ENCODE measurements around the gene ZNF532.

Gene ZNF532

GRCh38 chr18:58997811-58998337 is 133.2 kb downstream of the ZNF532 start:
- H3K79me2 ChIP-seq (ENCODE audit: insufficient read depth, low read length): no peaks in the 10 kb centered on the region
- no peaks in the 10 kb centered on the region for H3K4me1 ChIP-seq (ENCODE audit: insufficient read depth, low read length, poor library complexity, severe bottlenecking)
- no peaks in the 10 kb centered on the region for H3K36me3 ChIP-seq (ENCODE audit: insufficient read depth, low read length)
- no peak overlapping the region for H3K9ac ChIP-seq (ENCODE audit: low read depth, low read length, poor library complexity, severe bottlenecking)
- H3K27me3 ChIP-seq (ENCODE audit: insufficient read depth, low read length, poor library complexity, severe bottlenecking): no peaks in the 10 kb centered on the region
- no peaks in the 10 kb centered on the region for H4K20me1 ChIP-seq (ENCODE audit: insufficient read depth, low read length, poor library complexity, severe bottlenecking)
- TF ChIP-seq EZH2phosphoT487 (IDR thresholded peaks at IDR 0.05; ENCODE audit: borderline replicate concordance) (no peak), CTCF (conservative IDR thresholded peaks at IDR 0.05; ENCODE audit: low read length) (no peak)
- H3K9me3 ChIP-seq (ENCODE audit: insufficient read depth, low read depth, low read length): no peaks in the 10 kb centered on the region
- H3K4me3 ChIP-seq (ENCODE audit: low read length, poor library complexity, severe bottlenecking): no peak overlapping the region
- no peak overlapping the region for H3K4me2 ChIP-seq (ENCODE audit: low read depth, low read length, poor library complexity, severe bottlenecking)
- H3K9me2 ChIP-seq (replicated peaks; ENCODE audit: low read depth, low read length): no peaks in the 10 kb centered on the region
- no peak overlapping the region for H2AFZ ChIP-seq (ENCODE audit: low read length)
- H3F3A ChIP-seq (ENCODE audit: low read depth): no peaks in the 10 kb centered on the region

GRCh38 chr18:58998401-58999203 is 133.9 kb downstream of the ZNF532 start:
- H3K4me1 ChIP-seq (ENCODE audit: insufficient read depth, low read length, poor library complexity, severe bottlenecking): no peaks in the 10 kb centered on the region
- H3K9me3 ChIP-seq (ENCODE audit: insufficient read depth, low read depth, low read length): no peaks in the 10 kb centered on the region
- no peaks in the 10 kb centered on the region for H3K9me2 ChIP-seq (replicated peaks; ENCODE audit: low read depth, low read length)
- H3K27me3 ChIP-seq (ENCODE audit: insufficient read depth, low read length, poor library complexity, severe bottlenecking): no peaks in the 10 kb centered on the region
- no peak overlapping the region for H3K4me3 ChIP-seq (ENCODE audit: low read length, poor library complexity, severe bottlenecking)
- H4K20me1 ChIP-seq (ENCODE audit: insufficient read depth, low read length, poor library complexity, severe bottlenecking): no peaks in the 10 kb centered on the region
- H3K9ac ChIP-seq (ENCODE audit: low read depth, low read length, poor library complexity, severe bottlenecking): no peak overlapping the region
- no peaks in the 10 kb centered on the region for H3K79me2 ChIP-seq (ENCODE audit: insufficient read depth, low read length)
- no peak for TF ChIP-seq CTCF (conservative IDR thresholded peaks at IDR 0.05; ENCODE audit: low read length)
- H2AFZ ChIP-seq (ENCODE audit: low read length): no peak overlapping the region
- H3K4me2 ChIP-seq (ENCODE audit: low read depth, low read length, poor library complexity, severe bottlenecking): no peak overlapping the region
- no peaks in the 10 kb centered on the region for H3K36me3 ChIP-seq (ENCODE audit: insufficient read depth, low read length)
- no peaks in the 10 kb centered on the region for H3F3A ChIP-seq (ENCODE audit: low read depth)

- Histone ChIP-seq H3K4me2 (ENCODE audit: low read depth, low read length, poor library complexity, severe bottlenecking) (no peak overlapping the region), H3K9ac (ENCODE audit: low read depth, low read length, poor library complexity, severe bottlenecking) (no peak overlapping the region), H3K27me3 (ENCODE audit: insufficient read depth, low read length, poor library complexity, severe bottlenecking) (no peaks in the 10 kb centered on the region), H3K9me3 (ENCODE audit: insufficient read depth, low read depth, low read length) (no peaks in the 10 kb centered on the region), H4K20me1 (ENCODE audit: insufficient read depth, low read length, poor library complexity, severe bottlenecking) (no peaks in the 10 kb centered on the region), H2AFZ (ENCODE audit: low read length) (no peak overlapping the region), H3F3A (ENCODE audit: low read depth) (no peaks in the 10 kb centered on the region), H3K9me2 (replicated peaks; ENCODE audit: low read depth, low read length) (no peaks in the 10 kb centered on the region), H3K4me3 (ENCODE audit: low read length, poor library complexity, severe bottlenecking) (no peak overlapping the region), H3K36me3 (ENCODE audit: insufficient read depth, low read length) (no peaks in the 10 kb centered on the region), H3K4me1 (ENCODE audit: insufficient read depth, low read length, poor library complexity, severe bottlenecking) (no peaks in the 10 kb centered on the region), H3K79me2 (ENCODE audit: insufficient read depth, low read length) (no peaks in the 10 kb centered on the region)
- no peak for TF ChIP-seq EZH2phosphoT487 (IDR thresholded peaks at IDR 0.05; ENCODE audit: borderline replicate concordance)
- no peak for TF ChIP-seq CTCF (conservative IDR thresholded peaks at IDR 0.05; ENCODE audit: low read length)
These were observed 136.5 kb downstream of the ZNF532 start for GRCh38 chr18:59001166-59001565.
